ENCODE measurements around the gene SDK1. TPM values are rescaled to one million over a fixed set of nuclear protein-coding genes. Genes with fewer than 3 reads are reported as not detected.

The SDK1 gene
- total and polyA plus RNA-seq, 2 experiments from 2014 or later: 4.1 to 16.5 TPM

DNA sequence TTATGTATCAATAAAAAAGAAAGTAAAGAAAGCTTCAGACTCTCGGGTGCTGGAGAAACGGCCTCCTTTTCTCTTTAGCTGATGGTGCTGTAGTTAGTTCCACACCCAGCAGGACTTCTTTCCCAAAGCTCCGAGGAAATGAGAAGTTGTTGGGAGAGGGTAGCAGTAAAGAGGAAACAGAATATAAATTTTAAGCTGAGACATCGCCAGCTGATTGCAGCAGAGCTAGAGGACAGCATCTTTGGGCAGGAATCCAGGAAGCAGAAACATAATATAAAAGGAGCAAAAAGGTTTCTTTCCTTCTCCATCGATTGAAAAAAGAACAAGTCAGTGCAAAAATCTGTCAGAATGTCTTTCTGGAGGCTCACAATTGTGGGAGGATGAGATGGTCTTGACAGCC lies 764.1 kb downstream of the SDK1 start:
- no peak for DNase-seq (ENCODE audit: low read depth in 1 of 2, low spot score in 1 of 2)
- Histone ChIP-seq H3K4me1 (ENCODE audit: low read depth) (peaks cover 21% of the 10 kb centered on the region), H3K36me3 (no peaks in the 10 kb centered on the region), H3K4me3 (no peak overlapping the region), H3K27me3 (no peaks in the 10 kb centered on the region), H3K9me3 (ENCODE audit: low read depth) (no peaks in the 10 kb centered on the region), H3K27ac (no peak overlapping the region)
- TF ChIP-seq, protein P1, sequence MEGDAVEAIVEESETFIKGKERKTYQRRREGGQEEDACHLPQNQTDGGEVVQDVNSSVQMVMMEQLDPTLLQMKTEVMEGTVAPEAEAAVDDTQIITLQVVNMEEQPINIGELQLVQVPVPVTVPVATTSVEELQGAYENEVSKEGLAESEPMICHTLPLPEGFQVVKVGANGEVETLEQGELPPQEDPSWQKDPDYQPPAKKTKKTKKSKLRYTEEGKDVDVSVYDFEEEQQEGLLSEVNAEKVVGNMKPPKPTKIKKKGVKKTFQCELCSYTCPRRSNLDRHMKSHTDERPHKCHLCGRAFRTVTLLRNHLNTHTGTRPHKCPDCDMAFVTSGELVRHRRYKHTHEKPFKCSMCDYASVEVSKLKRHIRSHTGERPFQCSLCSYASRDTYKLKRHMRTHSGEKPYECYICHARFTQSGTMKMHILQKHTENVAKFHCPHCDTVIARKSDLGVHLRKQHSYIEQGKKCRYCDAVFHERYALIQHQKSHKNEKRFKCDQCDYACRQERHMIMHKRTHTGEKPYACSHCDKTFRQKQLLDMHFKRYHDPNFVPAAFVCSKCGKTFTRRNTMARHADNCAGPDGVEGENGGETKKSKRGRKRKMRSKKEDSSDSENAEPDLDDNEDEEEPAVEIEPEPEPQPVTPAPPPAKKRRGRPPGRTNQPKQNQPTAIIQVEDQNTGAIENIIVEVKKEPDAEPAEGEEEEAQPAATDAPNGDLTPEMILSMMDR (IDR thresholded peaks at IDR 0.05; ENCODE audit: low read depth, low read length): no peak

DNA sequence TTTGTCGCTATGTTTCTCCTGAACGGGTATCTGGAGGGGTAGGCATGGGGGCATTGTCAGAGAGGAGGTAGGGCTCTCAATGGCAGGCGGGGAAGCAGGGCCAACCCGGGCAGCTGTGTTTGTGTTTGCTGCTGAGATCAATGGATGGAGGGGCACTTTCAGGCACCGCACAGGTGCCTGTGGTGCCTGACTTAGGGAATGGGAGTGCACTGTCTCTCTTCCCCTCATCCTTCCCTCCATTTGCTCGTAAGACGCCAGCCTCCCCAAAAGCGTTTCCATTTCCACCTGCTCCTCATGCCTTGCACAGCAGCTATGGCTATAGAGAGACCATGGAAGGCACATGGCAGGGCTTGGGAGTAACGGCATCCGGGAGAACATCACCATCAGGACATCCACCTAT lies 765.2 kb downstream of the SDK1 start:
- TF ChIP-seq, protein P1 (IDR thresholded peaks at IDR 0.05; ENCODE audit: low read depth, low read length): no peak
- H3K27ac ChIP-seq: no peak overlapping the region
- no peaks in the 10 kb centered on the region for H3K27me3 ChIP-seq
- peaks cover 21% of the 10 kb centered on the region for H3K4me1 ChIP-seq (ENCODE audit: low read depth)
- no peak overlapping the region for H3K4me3 ChIP-seq
- DNase-seq (ENCODE audit: low read depth in 1 of 2, low spot score in 1 of 2): no peak
- no peaks in the 10 kb centered on the region for H3K36me3 ChIP-seq
- H3K9me3 ChIP-seq (ENCODE audit: low read depth): no peaks in the 10 kb centered on the region

DNA sequence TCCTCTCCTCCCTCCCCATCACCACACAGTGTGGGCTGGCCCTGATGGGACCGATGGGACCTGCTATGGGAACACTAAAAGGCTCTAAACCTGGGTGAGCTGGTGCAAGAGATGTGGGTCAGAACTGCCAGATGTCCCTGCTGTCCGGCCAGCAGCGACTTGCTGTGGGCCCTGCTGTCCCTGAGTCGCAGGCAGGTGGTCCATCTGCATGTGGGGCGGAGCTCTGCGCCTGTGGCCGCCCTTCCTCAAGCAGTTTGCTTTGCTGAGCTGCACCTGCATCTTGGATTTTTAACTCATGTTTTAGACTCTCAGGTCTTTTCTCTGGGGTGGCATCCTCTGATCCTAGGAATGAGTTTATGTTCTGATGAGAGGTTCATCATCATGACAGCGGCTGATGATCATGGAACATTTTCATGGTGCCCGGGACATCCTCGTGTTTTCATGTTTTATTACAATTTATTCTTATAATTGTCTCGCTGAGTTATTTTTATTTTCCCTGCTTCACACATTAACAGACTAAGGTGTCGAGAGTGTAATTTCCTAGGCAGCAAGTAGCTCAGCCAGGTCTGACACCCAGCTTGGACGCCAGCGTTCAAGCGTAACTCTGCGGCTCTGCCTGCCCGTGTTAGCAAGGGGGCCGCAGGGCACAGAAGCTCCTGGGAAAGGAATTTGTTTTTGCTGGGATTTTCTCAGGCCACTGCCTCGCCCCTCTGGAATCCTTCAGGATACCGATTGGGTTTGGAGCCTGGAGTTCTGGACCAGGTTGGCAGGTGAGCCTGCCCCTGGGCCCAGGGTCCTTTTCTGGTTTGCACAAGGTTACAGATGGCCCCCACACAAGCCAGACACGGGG lies 765.8 kb downstream of the SDK1 start:
- H3K9me3 ChIP-seq (ENCODE audit: low read depth): no peaks in the 10 kb centered on the region
- no peaks in the 10 kb centered on the region for H3K27me3 ChIP-seq
- TF ChIP-seq, protein P1 (IDR thresholded peaks at IDR 0.05; ENCODE audit: low read depth, low read length): no peak
- no peaks in the 10 kb centered on the region for H3K36me3 ChIP-seq
- peaks cover 21% of the 10 kb centered on the region for H3K4me1 ChIP-seq (ENCODE audit: low read depth)
- H3K4me3 ChIP-seq: no peak overlapping the region
- peak overlapping the region; percentile 22 for H3K27ac ChIP-seq
- no peak for DNase-seq (ENCODE audit: low read depth in 1 of 2, low spot score in 1 of 2)

DNA sequence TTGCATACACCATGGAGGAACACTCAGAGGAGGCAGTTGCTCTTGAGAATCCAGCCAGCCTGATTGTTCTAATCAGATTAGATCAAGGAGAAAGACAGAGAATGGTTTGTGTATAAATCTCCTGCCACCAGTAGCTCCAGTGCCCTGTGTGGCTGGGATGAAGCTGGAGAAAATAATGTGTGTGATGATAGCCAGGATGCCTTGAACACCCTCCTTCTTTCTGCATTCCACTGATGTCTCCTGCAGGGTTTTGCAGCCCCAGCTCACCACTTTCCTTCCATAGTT lies 766.4 kb downstream of the SDK1 start:
- peak in 1 of 2 donors; percentile 9 for DNase-seq (ENCODE audit: low read depth in 1 of 2, low spot score in 1 of 2)
- Histone ChIP-seq H3K27ac (peak overlapping the region; percentile 22), H3K36me3 (no peaks in the 10 kb centered on the region), H3K27me3 (no peaks in the 10 kb centered on the region), H3K4me3 (no peak overlapping the region), H3K4me1 (ENCODE audit: low read depth) (peaks cover 21% of the 10 kb centered on the region), H3K9me3 (ENCODE audit: low read depth) (no peaks in the 10 kb centered on the region)
- TF ChIP-seq, protein P1 (IDR thresholded peaks at IDR 0.05; ENCODE audit: low read depth, low read length): no peak

DNA sequence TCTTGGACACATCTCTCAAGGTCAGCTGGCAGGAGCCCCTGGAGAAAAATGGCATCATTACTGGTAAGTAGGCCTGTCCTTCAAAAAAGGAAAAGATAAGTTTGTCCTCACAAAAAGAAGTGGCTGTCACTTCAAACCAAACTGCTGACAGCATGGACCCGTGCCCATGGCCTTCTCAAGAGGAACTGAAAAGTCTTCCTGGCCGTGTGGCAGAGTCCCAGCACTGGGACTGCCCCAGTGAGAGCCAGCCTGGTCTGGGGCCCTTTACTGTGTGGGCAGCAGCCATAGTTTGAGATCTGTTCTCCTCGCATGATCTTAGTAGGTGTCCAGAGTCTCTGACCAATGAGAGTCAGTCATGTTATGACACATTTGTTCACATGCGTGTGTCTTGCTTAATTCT lies 766.8 kb downstream of the SDK1 start:
- no peaks in the 10 kb centered on the region for H3K27me3 ChIP-seq
- TF ChIP-seq, protein P1 (IDR thresholded peaks at IDR 0.05; ENCODE audit: low read depth, low read length): no peak
- H3K4me3 ChIP-seq: no peak overlapping the region
- H3K4me1 ChIP-seq (ENCODE audit: low read depth): peaks cover 21% of the 10 kb centered on the region
- DNase-seq (ENCODE audit: low read depth in 1 of 2, low spot score in 1 of 2): peak in 1 of 2 donors; percentile 18
- H3K27ac ChIP-seq: peak overlapping the region; percentile 22
- H3K36me3 ChIP-seq: no peaks in the 10 kb centered on the region
- no peaks in the 10 kb centered on the region for H3K9me3 ChIP-seq (ENCODE audit: low read depth)
